ENCODE data around the gene ADAMTS13.

The ADAMTS13 gene

DNA sequence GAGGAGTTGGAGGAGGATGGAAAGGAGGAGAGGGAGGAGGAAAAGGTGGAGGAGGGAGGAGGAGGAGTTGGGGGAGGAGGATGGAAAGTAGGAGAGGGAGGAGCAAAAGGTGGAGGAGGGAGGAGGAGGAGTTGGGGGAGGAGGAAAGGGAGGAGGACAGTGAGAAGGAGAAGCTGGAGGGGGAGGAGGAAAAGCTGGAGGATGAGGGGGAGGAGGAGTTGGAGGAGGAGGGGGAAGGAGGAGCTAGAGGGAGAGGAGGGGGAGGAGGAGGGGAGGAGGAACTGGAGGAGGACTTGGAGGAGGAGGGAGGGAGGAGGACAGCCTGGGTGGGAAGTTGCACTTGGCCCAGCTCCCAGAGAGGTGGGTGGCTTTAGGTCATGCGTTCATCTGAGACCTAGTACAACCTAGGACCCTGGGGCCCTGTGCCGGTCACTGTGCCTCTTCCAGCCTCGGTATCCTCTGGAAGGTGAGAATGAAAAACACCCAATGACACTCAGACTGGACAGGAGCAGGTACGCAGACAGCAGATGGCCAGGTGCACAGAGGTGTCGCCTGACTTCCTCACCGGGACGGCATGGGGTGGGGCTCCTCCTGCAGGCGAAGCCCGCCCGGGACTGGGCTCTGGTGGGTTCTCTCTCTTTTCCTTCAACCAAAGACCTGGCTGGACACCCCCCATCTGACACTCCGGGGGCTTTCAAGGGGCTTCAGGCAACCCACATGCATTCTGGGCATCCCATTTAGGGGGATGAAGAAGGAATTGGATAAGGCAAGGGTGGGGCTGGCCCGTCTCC lies 68.9 kb downstream of the ADAMTS13 start:
- DNase-seq, result no peak

GRCh38 chr9:133491656-133491925 lies 69.4 kb downstream of the ADAMTS13 start:
- no peak for DNase-seq

GRCh38 chr9:133492061-133493021 lies 70.2 kb downstream of the ADAMTS13 start:
- no peak for DNase-seq

GRCh38 chr9:133493428-133493827 lies 71.3 kb downstream of the ADAMTS13 start:
- DNase-seq, result no peak

DNA sequence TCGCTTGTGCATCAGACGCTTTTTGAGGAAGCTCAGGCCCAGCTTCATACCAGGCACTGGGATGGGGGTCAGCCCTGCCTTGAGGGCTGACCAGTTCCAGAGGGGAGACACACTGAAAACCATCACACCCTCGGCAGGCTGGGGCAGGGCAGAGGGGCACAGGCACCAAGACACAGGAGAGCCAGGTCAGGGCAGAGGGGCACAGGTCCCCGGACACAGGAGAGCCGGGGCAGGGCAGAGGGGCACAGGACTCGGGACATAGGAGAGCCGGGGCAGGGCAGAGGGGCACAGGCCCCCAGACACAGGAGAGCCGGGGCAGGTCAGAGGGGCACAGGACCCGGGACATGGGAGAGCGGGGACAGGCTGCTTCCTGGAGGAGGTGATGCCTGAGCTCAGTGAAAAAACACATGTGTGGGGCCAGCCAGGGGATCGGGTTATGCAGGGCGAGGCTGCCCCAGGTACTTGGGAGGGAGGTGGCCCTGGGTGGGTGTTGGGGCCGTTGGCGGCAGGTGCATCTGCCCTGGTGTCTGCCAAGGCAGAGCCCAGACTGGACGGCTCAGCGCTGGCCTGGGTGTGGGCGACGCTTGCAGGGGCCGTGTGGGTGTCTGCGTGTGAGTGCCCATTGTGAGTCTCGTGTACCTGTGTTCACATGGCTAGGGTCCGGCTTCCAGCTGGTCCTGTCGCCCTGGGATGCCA lies 71.8 kb downstream of the ADAMTS13 start:
- no peak for DNase-seq

GRCh38 chr9:133494636-133495326 lies 72.6 kb downstream of the ADAMTS13 start:
- DNase-seq, result no peak

- DNase-seq, result no peak
Observed at GRCh38 chr9:133495327-133496293, 73.4 kb downstream of the ADAMTS13 start.

DNA sequence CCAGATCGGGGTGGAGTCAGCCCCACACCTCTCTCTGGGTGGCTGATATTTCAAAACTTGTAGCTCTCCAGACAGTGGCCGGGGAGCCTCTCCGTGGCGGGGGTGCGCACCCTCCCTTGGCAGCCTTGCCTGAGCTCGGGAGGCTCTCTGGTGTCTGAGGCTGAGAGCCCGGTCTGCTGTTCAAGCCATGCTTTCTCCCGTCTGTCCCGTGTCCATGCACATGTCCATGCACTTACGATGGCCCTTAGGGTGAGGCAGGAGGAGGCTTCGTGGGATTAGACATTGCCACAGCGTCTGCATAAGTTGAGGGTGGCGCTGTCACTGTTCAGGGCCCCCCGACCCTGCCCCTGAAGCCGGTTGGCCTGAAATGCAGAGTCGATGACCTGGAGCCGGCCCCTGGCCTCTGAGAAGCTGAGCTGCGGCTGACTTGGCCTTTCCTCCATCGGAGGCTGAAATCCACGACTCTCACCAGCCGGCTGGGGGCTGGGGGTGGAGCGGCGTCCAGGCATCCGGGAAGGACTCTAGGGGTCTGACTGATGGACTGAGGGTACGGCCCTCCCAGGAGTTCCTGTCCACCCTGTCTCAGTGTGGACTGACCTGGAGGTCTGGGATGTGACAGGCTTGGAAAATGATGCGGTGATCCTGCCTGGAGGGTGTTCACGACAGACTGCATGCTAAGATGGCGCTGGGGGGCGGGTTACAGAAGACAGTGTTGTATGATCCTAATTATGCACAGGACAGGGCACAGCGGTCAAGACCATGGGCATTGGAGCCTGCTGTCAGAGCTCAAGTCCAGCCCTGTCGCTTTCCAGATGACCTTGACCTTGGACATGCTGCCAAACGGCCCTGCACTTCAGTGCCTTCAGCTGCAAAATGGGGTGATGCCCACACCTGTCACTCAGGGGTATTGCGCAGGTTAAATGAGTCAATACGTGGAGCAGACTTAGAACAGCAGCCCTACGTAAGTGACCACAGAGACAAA lies 75.0 kb downstream of the ADAMTS13 start:
- no peak for DNase-seq

GRCh38 chr9:133499132-133499891 lies 77.1 kb downstream of the ADAMTS13 start:
- no peak for DNase-seq

GRCh38 chr9:133499892-133500270 lies 77.7 kb downstream of the ADAMTS13 start:
- DNase-seq, result no peak

- DNase-seq, result no peak
Observed at GRCh38 chr9:133502112-133502511, 79.9 kb downstream of the ADAMTS13 start.

DNA sequence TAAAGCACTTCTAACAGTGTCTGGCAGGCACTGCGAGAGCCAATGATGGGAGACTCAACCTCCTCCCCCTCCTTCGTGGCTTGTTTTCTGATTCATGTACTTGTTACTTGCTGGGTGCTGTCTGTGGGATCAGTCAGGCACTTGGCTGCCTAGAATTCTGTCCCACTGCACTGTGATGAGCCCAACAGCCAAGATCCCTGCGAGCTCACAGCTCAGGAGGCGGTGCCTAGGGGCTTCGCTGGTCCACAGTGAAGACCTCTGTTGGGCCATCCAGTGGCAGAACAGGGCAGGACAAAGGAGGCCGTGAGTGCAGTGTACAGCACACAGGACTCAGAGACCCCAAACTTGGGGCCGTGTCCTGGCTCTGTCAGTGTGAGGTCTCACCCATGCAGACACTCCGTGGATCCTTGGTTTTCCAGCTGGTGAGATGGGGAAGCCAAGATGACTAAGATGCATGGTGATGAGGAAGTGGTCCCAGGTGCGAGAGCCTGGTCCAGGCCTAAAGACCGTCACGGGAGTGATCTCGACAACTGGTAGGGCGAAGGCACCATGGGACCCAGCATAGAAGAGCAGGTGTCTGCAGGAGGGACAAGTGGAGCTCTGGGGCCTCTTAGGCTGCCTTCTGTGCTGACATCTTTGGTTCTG lies 83.1 kb downstream of the ADAMTS13 start:
- DNase-seq, result no peak

GRCh38 chr9:133505901-133506652 lies 83.9 kb downstream of the ADAMTS13 start:
- DNase-seq, result no peak

- DNase-seq, result no peak
Observed at GRCh38 chr9:133506653-133507038, 84.5 kb downstream of the ADAMTS13 start.

DNA sequence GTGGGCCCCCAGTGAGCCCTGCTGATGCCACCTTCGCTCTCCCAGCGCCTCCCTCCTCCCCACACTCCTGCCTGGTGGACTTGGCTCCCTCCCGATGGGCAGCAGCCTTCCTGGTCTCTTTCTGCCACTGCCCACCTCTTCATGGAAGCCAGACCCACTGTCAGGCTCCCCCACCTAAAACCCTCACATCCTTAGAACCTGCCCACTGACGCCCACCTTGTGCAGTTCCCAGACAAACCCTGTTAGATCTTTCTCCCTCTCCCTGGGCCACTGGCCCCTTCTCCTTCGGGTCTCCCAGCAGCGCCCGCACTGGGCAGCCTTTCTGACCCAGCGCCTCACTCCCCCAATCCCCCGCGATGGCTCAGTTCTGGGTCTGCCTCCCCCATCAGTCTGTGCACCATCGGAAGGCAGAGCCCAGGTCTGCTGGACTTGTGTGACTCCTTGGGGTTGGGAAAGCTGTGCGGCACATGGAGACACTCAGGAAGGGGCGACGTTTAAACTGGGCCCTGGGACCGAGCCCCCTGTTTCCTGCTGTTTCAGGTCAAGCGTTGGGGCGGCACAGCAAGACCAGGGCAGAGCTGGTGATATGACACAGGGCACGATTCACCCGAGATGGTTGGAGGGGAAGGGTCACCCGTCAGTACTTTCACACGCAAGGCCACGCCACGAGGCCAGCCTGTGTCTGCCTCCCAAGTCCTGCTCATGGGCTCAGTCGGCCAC lies 85.2 kb downstream of the ADAMTS13 start:
- no peak for DNase-seq

DNA sequence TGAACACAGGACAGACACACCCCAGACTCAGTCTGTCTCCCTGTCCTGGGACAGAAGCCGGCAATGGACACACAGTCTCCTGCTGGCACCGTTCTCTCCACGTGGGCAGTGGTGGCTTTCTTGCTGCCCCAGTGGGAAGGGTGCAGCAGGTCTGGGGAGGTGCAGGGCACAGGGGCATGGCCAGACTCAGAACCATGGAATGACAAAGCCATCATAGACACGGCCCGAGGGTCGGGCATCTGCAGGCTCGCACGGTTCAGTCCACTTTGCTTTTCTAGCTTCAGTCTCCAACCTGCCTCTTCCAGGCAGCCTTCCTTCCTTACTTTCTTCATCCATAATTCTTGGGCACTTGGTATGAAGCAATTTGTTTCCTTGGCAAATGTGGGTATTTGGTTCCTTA lies 85.9 kb downstream of the ADAMTS13 start:
- no peak for DNase-seq
